ENCODE results near the gene B4GAT1.

DNA sequence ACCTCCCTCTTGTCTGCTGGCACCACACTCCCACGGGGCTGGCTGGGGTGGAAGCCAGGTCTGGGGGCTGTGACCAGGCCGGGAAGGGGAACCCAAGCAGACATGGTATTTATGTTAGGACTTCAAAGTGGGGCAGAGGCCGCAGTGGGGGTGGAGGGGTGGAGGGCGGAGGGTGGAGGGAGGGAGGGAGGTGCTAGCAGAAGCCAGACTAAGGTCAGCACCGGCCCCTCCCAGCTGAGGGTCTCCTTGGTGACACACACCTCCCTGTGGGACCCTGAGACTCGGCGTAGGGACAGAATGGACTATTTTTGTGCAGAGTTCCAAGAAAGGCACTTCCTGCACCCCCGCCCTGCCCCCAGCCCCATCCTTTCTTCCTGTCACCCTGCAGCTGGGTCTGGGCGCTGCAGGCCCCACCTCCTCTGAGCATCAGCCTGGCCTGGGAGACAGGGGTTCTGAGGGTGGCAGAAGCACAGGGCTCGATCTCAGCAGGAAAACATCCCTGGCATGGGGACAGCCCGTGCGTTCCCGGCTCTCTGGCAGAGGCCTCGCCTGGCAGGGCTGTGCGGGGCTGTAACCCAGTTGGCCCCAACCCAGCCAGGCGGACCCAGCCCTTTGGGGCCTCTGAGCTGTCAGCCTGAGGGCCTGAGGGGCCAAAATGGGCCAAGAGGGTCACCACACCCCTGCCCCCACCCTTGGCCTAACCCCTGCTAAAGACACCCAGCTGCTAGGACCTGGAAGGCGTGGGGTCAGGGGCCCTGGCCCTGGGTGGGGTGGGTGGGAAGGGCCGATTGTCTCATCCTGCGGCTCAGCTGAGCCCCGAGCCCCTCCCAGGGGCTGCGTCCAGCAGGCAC, 20.9 kb downstream of the B4GAT1 start:
- TF ChIP-seq, protein P1, sequence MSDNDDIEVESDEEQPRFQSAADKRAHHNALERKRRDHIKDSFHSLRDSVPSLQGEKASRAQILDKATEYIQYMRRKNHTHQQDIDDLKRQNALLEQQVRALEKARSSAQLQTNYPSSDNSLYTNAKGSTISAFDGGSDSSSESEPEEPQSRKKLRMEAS (IDR thresholded peaks at IDR 0.05; ENCODE audit: low read depth, low read length), result no peak
- TF ChIP-seq SMC3 (IDR thresholded peaks at IDR 0.05; ENCODE audit: borderline replicate concordance, low read length), result no peak
- TF ChIP-seq, protein P2, sequence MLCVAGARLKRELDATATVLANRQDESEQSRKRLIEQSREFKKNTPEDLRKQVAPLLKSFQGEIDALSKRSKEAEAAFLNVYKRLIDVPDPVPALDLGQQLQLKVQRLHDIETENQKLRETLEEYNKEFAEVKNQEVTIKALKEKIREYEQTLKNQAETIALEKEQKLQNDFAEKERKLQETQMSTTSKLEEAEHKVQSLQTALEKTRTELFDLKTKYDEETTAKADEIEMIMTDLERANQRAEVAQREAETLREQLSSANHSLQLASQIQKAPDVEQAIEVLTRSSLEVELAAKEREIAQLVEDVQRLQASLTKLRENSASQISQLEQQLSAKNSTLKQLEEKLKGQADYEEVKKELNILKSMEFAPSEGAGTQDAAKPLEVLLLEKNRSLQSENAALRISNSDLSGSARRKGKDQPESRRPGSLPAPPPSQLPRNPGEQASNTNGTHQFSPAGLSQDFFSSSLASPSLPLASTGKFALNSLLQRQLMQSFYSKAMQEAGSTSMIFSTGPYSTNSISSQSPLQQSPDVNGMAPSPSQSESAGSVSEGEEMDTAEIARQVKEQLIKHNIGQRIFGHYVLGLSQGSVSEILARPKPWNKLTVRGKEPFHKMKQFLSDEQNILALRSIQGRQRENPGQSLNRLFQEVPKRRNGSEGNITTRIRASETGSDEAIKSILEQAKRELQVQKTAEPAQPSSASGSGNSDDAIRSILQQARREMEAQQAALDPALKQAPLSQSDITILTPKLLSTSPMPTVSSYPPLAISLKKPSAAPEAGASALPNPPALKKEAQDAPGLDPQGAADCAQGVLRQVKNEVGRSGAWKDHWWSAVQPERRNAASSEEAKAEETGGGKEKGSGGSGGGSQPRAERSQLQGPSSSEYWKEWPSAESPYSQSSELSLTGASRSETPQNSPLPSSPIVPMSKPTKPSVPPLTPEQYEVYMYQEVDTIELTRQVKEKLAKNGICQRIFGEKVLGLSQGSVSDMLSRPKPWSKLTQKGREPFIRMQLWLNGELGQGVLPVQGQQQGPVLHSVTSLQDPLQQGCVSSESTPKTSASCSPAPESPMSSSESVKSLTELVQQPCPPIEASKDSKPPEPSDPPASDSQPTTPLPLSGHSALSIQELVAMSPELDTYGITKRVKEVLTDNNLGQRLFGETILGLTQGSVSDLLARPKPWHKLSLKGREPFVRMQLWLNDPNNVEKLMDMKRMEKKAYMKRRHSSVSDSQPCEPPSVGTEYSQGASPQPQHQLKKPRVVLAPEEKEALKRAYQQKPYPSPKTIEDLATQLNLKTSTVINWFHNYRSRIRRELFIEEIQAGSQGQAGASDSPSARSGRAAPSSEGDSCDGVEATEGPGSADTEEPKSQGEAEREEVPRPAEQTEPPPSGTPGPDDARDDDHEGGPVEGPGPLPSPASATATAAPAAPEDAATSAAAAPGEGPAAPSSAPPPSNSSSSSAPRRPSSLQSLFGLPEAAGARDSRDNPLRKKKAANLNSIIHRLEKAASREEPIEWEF (IDR thresholded peaks at IDR 0.05; ENCODE audit: insufficient replicate concordance, low read depth, low read length), result no peak
- TF ChIP-seq CHD4 (IDR thresholded peaks at IDR 0.05), result no peak
- no peak for TF ChIP-seq EZH2 (IDR thresholded peaks at IDR 0.05; ENCODE audit: borderline replicate concordance, control insufficient read depth, low read depth, low read length)
- TF ChIP-seq MYC (IDR thresholded peaks at IDR 0.05; ENCODE audit: insufficient read depth, insufficient read length, insufficient replicate concordance, low read length, severe bottlenecking), result no peak
- TF ChIP-seq EGR1 (IDR thresholded peaks at IDR 0.05; ENCODE audit: borderline replicate concordance in 1 of 2, low read depth in 2 of 2, low read length in 2 of 2), result no peak
- TF ChIP-seq, protein P3, sequence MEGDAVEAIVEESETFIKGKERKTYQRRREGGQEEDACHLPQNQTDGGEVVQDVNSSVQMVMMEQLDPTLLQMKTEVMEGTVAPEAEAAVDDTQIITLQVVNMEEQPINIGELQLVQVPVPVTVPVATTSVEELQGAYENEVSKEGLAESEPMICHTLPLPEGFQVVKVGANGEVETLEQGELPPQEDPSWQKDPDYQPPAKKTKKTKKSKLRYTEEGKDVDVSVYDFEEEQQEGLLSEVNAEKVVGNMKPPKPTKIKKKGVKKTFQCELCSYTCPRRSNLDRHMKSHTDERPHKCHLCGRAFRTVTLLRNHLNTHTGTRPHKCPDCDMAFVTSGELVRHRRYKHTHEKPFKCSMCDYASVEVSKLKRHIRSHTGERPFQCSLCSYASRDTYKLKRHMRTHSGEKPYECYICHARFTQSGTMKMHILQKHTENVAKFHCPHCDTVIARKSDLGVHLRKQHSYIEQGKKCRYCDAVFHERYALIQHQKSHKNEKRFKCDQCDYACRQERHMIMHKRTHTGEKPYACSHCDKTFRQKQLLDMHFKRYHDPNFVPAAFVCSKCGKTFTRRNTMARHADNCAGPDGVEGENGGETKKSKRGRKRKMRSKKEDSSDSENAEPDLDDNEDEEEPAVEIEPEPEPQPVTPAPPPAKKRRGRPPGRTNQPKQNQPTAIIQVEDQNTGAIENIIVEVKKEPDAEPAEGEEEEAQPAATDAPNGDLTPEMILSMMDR (IDR thresholded peaks at IDR 0.05 in 2 of 3, conservative IDR thresholded peaks at IDR 0.05 in 1 of 3; ENCODE audit: control insufficient read depth in 2 of 3, extremely low read depth in 1 of 3, insufficient read depth in 1 of 3, low read depth in 3 of 3, low read length in 3 of 3), result no peak
- TF ChIP-seq, protein P4, sequence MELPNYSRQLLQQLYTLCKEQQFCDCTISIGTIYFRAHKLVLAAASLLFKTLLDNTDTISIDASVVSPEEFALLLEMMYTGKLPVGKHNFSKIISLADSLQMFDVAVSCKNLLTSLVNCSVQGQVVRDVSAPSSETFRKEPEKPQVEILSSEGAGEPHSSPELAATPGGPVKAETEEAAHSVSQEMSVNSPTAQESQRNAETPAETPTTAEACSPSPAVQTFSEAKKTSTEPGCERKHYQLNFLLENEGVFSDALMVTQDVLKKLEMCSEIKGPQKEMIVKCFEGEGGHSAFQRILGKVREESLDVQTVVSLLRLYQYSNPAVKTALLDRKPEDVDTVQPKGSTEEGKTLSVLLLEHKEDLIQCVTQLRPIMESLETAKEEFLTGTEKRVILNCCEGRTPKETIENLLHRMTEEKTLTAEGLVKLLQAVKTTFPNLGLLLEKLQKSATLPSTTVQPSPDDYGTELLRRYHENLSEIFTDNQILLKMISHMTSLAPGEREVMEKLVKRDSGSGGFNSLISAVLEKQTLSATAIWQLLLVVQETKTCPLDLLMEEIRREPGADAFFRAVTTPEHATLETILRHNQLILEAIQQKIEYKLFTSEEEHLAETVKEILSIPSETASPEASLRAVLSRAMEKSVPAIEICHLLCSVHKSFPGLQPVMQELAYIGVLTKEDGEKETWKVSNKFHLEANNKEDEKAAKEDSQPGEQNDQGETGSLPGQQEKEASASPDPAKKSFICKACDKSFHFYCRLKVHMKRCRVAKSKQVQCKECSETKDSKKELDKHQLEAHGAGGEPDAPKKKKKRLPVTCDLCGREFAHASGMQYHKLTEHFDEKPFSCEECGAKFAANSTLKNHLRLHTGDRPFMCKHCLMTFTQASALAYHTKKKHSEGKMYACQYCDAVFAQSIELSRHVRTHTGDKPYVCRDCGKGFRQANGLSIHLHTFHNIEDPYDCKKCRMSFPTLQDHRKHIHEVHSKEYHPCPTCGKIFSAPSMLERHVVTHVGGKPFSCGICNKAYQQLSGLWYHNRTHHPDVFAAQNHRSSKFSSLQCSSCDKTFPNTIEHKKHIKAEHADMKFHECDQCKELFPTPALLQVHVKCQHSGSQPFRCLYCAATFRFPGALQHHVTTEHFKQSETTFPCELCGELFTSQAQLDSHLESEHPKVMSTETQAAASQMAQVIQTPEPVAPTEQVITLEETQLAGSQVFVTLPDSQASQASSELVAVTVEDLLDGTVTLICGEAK (IDR thresholded peaks at IDR 0.05; ENCODE audit: borderline replicate concordance), result no peak
- TF ChIP-seq, protein P5, sequence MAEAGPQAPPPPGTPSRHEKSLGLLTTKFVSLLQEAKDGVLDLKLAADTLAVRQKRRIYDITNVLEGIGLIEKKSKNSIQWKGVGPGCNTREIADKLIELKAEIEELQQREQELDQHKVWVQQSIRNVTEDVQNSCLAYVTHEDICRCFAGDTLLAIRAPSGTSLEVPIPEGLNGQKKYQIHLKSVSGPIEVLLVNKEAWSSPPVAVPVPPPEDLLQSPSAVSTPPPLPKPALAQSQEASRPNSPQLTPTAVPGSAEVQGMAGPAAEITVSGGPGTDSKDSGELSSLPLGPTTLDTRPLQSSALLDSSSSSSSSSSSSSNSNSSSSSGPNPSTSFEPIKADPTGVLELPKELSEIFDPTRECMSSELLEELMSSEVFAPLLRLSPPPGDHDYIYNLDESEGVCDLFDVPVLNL (IDR thresholded peaks at IDR 0.05; ENCODE audit: low read depth, low read length), result no peak
- TF ChIP-seq EP300 (IDR thresholded peaks at IDR 0.05; ENCODE audit: borderline replicate concordance in 1 of 2, control insufficient read depth in 1 of 2, low read depth in 2 of 2, low read length in 2 of 2), result no peak
- TF ChIP-seq ZNF274 (IDR thresholded peaks at IDR 0.05; ENCODE audit: insufficient read depth, insufficient read length), result no peak
- TF ChIP-seq CBFB (IDR thresholded peaks at IDR 0.05; ENCODE audit: low read depth), result no peak
- no peak for TF ChIP-seq NR2C1 (IDR thresholded peaks at IDR 0.05)
